Measurements from ENCODE around the gene NMUR1.
"Not testable (repeated sequence)": the region's sequence is repeated elsewhere in the genome, so short reads cannot be mapped to it uniquely, and the experiment has no call there.

NMUR1 gene

DNA sequence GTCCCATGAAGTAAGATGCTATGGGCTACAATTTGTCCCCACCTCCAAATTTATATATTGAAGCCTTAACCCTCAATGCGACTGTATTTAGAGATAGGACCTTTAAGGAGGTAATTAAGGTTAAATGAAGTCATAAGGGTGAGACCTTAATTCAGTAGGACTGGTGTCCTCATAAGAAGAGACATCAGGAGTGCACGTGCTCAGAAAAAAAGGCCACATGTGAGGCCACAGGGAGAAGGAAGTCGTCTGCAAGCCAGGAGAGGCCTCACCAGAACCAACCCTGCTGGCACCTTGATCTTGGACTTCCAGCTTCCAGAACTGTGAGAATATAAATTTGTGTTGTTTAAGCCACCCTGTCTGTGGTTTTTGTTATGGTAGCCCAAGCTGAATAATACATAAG, 36.9 kb upstream of the NMUR1 start:
- Histone ChIP-seq H3K36me3 (no peaks in the 10 kb centered on the region), H3K9me3 (no peaks in the 10 kb centered on the region), H3K27me3 (no peaks in the 10 kb centered on the region), H3K4me1 (0 out of 2 replicates have a peak, but pooled peaks cover 4% of the 10 kb centered on the region), H3K4me3 (ENCODE audit: low read depth, low read length) (no peak overlapping the region)
- TF ChIP-seq, protein P1, sequence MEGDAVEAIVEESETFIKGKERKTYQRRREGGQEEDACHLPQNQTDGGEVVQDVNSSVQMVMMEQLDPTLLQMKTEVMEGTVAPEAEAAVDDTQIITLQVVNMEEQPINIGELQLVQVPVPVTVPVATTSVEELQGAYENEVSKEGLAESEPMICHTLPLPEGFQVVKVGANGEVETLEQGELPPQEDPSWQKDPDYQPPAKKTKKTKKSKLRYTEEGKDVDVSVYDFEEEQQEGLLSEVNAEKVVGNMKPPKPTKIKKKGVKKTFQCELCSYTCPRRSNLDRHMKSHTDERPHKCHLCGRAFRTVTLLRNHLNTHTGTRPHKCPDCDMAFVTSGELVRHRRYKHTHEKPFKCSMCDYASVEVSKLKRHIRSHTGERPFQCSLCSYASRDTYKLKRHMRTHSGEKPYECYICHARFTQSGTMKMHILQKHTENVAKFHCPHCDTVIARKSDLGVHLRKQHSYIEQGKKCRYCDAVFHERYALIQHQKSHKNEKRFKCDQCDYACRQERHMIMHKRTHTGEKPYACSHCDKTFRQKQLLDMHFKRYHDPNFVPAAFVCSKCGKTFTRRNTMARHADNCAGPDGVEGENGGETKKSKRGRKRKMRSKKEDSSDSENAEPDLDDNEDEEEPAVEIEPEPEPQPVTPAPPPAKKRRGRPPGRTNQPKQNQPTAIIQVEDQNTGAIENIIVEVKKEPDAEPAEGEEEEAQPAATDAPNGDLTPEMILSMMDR (IDR thresholded peaks at IDR 0.05; ENCODE audit: low read depth, low read length) = no peak
- DNase-seq = no peak

DNA sequence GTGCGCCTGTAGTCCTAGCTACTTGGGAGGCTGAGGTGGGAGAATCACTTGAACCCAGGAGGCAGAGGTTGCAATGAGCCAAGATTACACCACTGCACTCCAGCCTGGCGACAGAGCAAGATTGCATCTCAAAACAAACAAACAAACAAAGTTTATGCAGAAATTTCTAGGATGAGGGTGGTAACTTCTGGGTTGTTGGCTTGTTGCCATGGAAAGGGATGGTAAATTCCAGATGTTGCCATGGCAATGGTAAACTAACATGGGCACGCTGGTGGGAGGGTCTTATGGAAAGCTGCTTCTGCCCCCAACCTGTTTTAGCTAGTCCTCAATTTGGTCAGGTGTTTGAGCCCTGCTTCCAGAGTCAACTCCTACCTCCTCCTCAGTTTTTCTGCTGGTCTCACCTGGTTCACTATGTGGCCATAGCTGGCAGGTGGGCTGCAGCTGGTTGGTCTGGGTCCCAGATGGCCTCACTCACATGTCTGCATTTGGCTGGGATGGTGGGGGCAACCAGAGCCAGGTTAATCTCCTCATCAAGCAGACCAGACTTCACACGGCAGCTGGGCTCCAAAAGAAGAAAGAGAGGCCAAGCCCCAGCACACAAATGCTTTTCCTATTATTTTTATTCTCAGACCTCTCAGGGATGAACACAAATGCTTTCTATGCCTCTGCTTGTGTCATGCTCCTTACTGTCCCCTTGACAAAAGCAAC, 35.8 kb upstream of the NMUR1 start:
- no peaks in the 10 kb centered on the region for H3K27me3 ChIP-seq
- 0 out of 2 replicates have a peak, but pooled peaks cover 4% of the 10 kb centered on the region for H3K4me1 ChIP-seq
- TF ChIP-seq, protein P1 (IDR thresholded peaks at IDR 0.05; ENCODE audit: low read depth, low read length) = no peak
- DNase-seq = peak; percentile 71
- H3K36me3 ChIP-seq = no peaks in the 10 kb centered on the region
- no peaks in the 10 kb centered on the region for H3K9me3 ChIP-seq
- no peak overlapping the region for H3K4me3 ChIP-seq (ENCODE audit: low read depth, low read length)

DNA sequence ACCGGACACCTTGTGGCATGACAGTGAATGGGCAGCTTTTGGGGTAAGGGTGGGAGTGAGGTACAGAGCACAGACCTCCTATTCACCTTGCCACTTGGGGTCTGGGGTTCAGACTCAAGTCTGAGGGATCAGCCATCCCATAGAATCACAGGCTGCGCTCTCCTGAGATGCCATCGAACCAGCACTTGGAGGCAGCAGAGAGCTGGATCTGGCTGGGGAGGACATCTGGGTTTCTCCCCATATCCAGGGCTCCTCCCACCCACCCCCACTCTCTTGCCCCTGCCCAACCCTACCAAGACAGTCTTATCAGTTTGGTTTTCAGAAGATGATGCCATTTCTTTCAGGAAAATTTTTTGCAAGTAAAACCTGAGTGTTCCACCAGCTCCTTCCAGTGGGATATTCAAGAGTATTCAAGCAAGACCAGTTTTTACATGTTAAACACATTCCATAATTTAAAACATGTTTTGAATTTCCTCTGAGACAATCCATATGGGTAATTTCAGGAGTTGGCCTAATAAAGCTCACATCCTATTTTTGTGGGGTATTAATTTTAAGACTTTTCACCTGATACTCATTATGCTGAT, 33.2 kb upstream of the NMUR1 start:
- DNase-seq = peak; percentile 81
- Histone ChIP-seq H3K36me3 (no peaks in the 10 kb centered on the region), H3K4me1 (0 out of 2 replicates have a peak, but pooled peaks cover 4% of the 10 kb centered on the region), H3K4me3 (ENCODE audit: low read depth, low read length) (no peak overlapping the region), H3K9me3 (no peaks in the 10 kb centered on the region), H3K27me3 (no peaks in the 10 kb centered on the region)
- TF ChIP-seq, protein P1 (IDR thresholded peaks at IDR 0.05; ENCODE audit: low read depth, low read length) = peak; percentile 85

DNA sequence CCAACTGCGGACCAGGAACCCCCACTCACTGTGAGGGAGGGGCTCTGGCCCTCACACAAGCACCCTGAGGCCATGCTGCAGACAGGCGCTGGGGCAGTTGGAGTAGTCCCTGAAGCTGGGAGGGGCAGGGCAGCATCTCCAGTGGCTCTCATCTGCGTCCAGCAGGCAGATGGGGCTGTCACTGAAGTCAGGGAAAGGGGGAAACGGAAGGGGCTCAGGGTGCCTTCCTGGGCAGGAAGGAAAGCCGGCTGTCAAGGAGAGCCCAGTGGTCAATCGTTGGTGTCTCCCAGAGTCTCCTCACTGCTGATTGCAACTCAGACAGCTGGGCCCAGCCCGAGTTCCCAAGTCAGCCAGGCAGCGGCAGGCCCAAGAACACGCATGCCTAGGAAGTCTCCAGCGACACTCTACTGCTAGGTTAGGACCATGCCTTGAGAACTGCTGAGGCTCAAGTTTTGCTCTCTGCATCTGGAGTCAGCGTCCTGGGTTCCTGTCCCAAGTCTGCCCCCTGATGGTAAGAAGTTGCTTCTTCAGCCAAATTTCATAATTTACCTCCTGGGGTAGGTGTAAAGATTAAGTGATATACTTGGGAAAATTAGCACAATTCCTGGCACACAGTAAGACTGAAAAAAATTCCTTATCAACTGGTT, 27.4 kb upstream of the NMUR1 start:
- Histone ChIP-seq H3K27me3 (no peaks in the 10 kb centered on the region), H3K4me3 (ENCODE audit: low read depth, low read length) (no peak overlapping the region), H3K9me3 (no peaks in the 10 kb centered on the region), H3K4me1 (no peaks in the 10 kb centered on the region), H3K36me3 (no peaks in the 10 kb centered on the region)
- TF ChIP-seq, protein P1 (IDR thresholded peaks at IDR 0.05; ENCODE audit: low read depth, low read length) = peak; percentile 87
- peak; percentile 60 for DNase-seq

DNA sequence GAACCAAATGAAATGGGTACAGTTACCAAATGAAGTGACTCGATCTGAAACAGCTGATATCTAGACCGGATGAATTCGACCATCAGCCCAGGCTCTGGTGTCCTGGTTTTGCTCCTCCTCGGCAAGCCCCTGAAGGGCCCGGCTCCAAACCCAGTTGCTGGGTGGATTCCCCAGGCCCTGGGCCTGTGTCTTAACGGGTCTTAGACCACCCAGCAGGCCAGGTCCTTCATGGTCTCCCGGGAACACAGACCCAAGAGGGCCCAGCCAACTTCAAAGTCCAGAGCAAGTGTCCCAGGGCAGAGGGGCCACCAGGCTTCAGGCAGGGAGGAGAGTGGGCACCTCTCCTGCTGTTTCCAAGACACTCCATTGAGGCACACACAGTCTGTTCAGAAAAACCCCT, 26.7 kb upstream of the NMUR1 start:
- Histone ChIP-seq H3K9me3 (no peaks in the 10 kb centered on the region), H3K36me3 (no peaks in the 10 kb centered on the region), H3K27me3 (no peaks in the 10 kb centered on the region), H3K4me3 (ENCODE audit: low read depth, low read length) (no peak overlapping the region), H3K4me1 (no peaks in the 10 kb centered on the region)
- no peak for DNase-seq
- TF ChIP-seq, protein P1 (IDR thresholded peaks at IDR 0.05; ENCODE audit: low read depth, low read length) = no peak

DNA sequence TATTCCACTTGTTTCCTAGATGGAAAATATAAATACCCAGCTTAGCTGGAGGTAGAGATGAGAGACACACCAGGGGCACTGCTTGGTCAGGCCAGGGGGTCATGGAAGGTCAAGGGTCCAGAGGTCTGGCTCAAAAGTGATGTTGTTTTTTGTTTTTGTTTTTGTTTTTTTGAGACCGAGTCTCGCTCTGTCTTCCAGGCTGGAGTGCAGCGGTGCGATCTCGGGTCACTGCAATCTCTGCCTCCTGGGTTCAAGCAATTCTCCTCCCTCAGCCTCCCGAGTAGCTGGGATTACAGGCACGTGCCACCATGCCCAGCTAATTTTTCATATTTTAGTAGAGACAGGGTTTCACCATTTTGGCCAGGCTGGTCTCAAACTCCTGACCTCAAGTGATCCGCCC, 26.3 kb upstream of the NMUR1 start:
- H3K27me3 ChIP-seq; H3K4me1 ChIP-seq; H3K9me3 ChIP-seq; H3K36me3 ChIP-seq; H3K4me3 ChIP-seq (ENCODE audit: low read depth, low read length); DNase-seq: not testable (repeated sequence)
